GM19239 (cell line): ENCODE results near the gene PML.
"Not testable (repeated sequence)": the region's sequence is repeated elsewhere in the genome, so short reads cannot be mapped to it uniquely, and the experiment has no call there.

Experiments
- DNase-seq: peaks from one replicate; pipeline ENCODE4 v3.0.0; 2011; ENCODE audit warnings: low spot score; ENCODE audit not compliant: insufficient read length
- FAIRE-seq: peaks from 2 replicates; lab custom pipeline; 2011; peaks lifted over from hg19 to GRCh38; lab: Jason Lieb, UNC

PML gene

GRCh38 chr15:74052271-74053260, 58.0 kb downstream of the PML start:
- not testable (repeated sequence) for FAIRE-seq, DNase-seq

GRCh38 chr15:74053517-74053916, 59.0 kb downstream of the PML start:
- FAIRE-seq (no peak), DNase-seq (no peak)

GRCh38 chr15:74053941-74054529, 59.5 kb downstream of the PML start:
- no peak for FAIRE-seq

GRCh38 chr15:74055804-74056203, 61.3 kb downstream of the PML start:
- FAIRE-seq (no peak), DNase-seq (no peak)

More at GRCh38 chr15:74053941-74054529, 59.5 kb downstream of the PML start:
- DNase-seq = peak; percentile 63

GRCh38 chr15:74056330-74056729, 61.8 kb downstream of the PML start:
- FAIRE-seq, DNase-seq: not testable (repeated sequence)

- not testable (repeated sequence) for DNase-seq, FAIRE-seq
Observed at GRCh38 chr15:74059050-74059833, 64.7 kb downstream of the PML start.

- FAIRE-seq (no peak), DNase-seq (no peak)
Observed at GRCh38 chr15:74060251-74060650, 65.7 kb downstream of the PML start.

- FAIRE-seq (no peak), DNase-seq (no peak)
Observed at GRCh38 chr15:74062236-74062635, 67.7 kb downstream of the PML start.

GRCh38 chr15:74062671-74063070, 68.2 kb downstream of the PML start:
- no peak for DNase-seq

GRCh38 chr15:74063425-74064146, 69.1 kb downstream of the PML start:
- not testable (repeated sequence) for DNase-seq, FAIRE-seq

More at GRCh38 chr15:74062671-74063070, 68.2 kb downstream of the PML start:
- no peak for FAIRE-seq

- not testable (repeated sequence) for FAIRE-seq
Observed at GRCh38 chr15:74064183-74064582, 69.7 kb downstream of the PML start.

GRCh38 chr15:74064822-74065221, 70.3 kb downstream of the PML start:
- not testable (repeated sequence) for FAIRE-seq, DNase-seq

More at GRCh38 chr15:74064183-74064582, 69.7 kb downstream of the PML start:
- not testable (repeated sequence) for DNase-seq

- peak; percentile 82 for FAIRE-seq
- not testable (repeated sequence) for DNase-seq
Observed at GRCh38 chr15:74065684-74066411, 71.3 kb downstream of the PML start.

GRCh38 chr15:74071645-74072044, 77.1 kb downstream of the PML start:
- DNase-seq, FAIRE-seq: not testable (repeated sequence)

- not testable (repeated sequence) for FAIRE-seq, DNase-seq
Observed at GRCh38 chr15:74072132-74072531, 77.6 kb downstream of the PML start.

- FAIRE-seq, DNase-seq: not testable (repeated sequence)
Observed at GRCh38 chr15:74072614-74073337, 78.3 kb downstream of the PML start.

GRCh38 chr15:74075781-74076180, 81.3 kb downstream of the PML start:
- not testable (repeated sequence) for DNase-seq, FAIRE-seq

- FAIRE-seq = not testable (repeated sequence)
Observed at GRCh38 chr15:74082450-74082849, 87.9 kb downstream of the PML start, which contains the start of gene GOLGA6A. Gene GOLGA6A, minus strand, starts transcription at chr15:74082550. Its CDS starts 41 bp downstream, at chr15:74082509.

More at GRCh38 chr15:74082450-74082849, 87.9 kb downstream of the PML start, which contains the start of gene GOLGA6A:
- not testable (repeated sequence) for DNase-seq
